ENCODE results near the gene RNF138.
"Not testable (repeated sequence)": the region's sequence is repeated elsewhere in the genome, so short reads cannot be mapped to it uniquely, and the experiment has no call there.

The RNF138 gene

DNA sequence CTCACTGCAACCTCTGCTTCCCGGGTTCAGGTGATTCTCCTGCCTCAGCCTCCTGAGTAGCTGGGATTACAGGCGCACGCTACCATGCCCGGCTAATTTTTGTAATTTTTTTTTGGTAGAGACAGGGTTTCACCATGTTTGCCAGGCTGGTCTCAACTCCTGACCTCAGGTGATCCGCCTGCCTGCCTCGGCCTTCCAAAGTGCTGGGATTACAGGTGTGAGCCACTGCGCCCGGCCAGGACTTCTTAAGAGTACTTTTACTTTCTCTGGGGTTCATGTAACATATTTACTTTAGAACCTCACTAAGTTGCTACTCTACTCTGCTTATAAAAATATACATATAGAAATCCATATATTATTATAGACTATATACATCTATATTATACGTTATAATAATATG is 67.0 kb downstream of the RNF138 start:
- H3K4me3 ChIP-seq (ENCODE audit: low read depth, low read length) = peak overlapping the region; percentile 40
- not testable (repeated sequence) for DNase-seq (ENCODE audit: low read depth)

DNA sequence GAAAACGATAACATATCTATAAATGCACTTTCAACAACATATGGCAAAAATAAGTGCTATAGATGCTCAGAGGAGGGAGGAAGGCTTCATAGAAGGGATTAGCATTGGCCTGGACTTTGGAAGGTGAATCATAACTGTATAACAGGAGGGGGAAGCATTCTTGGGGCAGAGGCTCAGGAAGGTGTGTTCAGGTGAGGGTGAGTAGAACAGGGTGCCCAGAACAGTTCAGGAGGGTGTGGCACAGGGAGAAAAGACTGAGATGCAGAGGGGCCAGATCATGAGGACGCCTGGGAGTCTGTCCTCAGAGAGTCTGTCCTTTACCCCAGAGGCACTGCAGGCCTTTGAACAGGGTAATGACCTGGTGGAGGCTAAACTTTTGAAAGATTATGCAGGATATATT is 68.9 kb downstream of the RNF138 start:
- DNase-seq (ENCODE audit: low read depth) = no peak
- H3K4me3 ChIP-seq (ENCODE audit: low read depth, low read length) = no peak overlapping the region

DNA sequence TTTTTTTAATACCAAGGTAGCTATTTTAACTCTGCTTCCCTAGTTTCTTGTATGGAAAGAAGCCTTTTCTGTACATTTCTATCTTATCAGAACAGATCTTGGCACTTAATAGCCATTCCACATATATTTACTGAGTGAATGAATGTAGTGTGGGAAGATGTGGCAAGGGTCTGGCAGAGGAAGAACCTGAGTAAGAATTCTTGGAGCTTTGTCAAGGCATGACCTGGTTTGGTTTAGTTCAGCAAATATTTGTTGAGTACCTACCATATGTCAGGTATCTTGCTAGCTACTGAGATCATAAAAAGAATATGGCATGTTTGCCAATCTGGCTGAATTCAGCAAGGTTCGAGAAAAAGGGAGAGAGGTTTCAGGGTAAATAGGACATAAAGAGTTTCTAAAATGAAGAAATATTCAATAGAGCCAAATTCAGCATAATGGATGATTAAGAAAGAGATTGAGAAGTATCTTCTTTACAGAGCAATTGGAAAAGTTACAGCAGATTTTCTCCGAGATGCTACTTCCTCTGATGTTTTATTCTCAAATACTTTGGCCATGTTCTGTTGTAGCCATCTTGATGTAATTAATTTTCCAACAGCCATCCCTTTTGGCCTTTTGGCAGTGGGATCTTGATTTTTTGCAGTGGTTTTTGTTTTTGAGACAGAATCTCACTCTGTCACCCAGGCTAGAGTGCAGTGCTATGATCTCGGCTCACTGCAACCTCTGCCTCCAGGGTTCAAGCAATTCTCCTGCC is 76.5 kb downstream of the RNF138 start:
- no peak for DNase-seq (ENCODE audit: low read depth)

DNA sequence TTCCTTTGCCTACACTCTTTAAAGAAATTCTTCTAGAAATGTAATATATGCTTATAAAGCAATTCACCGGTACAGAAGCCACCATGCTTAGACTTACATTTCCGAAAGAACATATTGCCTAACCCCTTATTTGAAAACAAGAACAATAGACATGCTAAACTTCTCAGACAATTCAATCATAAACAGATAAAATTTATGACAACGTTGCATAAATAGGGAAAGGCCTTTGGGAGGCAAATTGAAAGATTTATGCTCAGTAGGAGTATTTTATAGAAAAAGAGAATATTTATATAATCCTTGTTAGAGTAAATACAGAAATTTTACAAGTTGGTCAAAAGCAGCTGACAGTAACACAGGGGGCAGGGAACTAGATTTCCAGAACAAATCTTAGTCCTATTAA is 82.0 kb downstream of the RNF138 start:
- no peak for DNase-seq (ENCODE audit: low read depth)
- H3K4me3 ChIP-seq (ENCODE audit: low read depth, low read length) = no peak overlapping the region

More for the DNA sequence above, 76.5 kb downstream of the RNF138 start:
- H3K4me3 ChIP-seq (ENCODE audit: low read depth, low read length) = no peak overlapping the region

DNA sequence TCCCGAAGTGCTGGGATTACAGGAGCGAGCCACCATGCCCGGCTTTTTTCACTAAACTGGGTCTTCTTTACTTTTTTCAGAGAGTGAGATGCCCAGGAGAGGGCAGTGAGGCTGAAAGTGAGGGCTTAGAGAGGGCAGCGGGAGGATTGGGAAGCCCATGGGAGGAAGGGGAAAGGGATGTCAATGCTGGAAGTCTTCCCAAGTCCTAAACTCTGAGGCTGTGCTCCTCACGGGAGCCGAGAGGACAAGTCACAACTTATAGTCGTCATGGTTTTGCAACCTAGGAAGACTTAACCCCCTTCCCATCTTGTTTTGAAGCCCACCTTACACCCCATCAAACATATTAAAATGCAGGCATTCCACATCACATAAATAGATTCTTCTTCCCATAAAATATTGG is 83.0 kb downstream of the RNF138 start:
- no peak overlapping the region for H3K4me3 ChIP-seq (ENCODE audit: low read depth, low read length)
- DNase-seq (ENCODE audit: low read depth) = no peak

DNA sequence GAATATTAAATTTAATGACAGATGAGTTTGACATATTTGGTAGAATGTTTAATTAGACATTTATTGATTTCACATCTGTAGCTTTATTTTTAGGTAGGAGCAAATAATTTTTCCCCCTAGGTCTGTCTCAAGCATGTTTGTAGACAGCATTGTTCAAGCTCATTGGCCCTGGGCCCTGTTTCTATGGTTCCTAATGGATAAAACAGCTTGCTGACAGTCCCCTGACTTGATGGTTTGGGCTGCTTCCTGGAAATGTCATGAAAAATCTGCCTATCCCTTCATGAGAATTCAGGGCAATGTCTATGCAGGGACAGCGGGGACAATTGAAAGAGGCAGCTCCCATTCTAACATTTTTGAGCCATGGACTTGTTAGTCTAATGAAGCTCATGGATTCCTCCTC is 83.6 kb downstream of the RNF138 start:
- no peak for DNase-seq (ENCODE audit: low read depth)
- no peak overlapping the region for H3K4me3 ChIP-seq (ENCODE audit: low read depth, low read length)

DNA sequence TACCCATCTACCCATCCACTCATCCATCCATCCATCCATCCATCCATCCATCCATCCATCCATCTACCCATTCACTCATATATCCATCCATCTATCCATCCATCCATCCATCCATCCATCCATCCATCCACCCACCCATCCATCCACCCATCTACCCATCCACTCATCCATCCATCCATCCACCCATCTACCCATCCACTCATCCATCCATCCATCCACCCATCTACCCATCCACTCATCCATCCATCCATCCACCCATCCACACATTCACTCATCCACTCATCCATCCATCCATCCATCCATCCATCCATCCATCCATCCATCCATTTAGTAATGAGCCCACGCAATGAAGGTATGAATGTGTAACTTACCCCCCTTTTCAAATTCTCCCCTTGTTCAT is 85.1 kb downstream of the RNF138 start:
- DNase-seq (ENCODE audit: low read depth) = not testable (repeated sequence)

DNA sequence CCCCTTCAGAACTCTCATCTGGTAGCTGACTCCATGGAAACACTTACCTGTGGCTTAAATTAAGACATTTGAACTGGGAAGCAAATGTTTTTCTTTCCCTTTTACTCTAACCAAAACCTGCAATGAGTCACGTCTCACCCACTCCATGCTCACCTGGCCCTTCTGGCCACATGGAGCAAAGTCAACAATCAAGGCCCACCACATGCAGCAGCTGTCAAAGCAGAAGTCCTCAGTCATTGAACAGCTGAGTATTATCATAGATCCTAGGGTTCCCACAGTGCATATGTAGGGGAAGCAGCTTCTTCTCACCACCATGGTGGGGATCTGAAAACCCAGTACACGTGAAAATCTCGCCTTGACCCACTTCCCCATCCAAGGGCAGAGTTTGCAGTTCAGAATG is 85.9 kb downstream of the RNF138 start:
- no peak overlapping the region for H3K4me3 ChIP-seq (ENCODE audit: low read depth, low read length)
- DNase-seq (ENCODE audit: low read depth) = no peak

More for the DNA sequence above, 85.1 kb downstream of the RNF138 start:
- H3K4me3 ChIP-seq (ENCODE audit: low read depth, low read length) = not testable (repeated sequence)

Measured in skeletal muscle cell (primary cell).